ENCODE results near the gene EFEMP2. TPM values are rescaled to one million over a fixed set of nuclear protein-coding genes. Genes with fewer than 3 reads are reported as not detected.

EFEMP2 gene
- 1 to 10 TPM; 3.9 to 4.0 TPM for total RNA-seq
- 0.23 TPM for polyA plus RNA-seq

DNA sequence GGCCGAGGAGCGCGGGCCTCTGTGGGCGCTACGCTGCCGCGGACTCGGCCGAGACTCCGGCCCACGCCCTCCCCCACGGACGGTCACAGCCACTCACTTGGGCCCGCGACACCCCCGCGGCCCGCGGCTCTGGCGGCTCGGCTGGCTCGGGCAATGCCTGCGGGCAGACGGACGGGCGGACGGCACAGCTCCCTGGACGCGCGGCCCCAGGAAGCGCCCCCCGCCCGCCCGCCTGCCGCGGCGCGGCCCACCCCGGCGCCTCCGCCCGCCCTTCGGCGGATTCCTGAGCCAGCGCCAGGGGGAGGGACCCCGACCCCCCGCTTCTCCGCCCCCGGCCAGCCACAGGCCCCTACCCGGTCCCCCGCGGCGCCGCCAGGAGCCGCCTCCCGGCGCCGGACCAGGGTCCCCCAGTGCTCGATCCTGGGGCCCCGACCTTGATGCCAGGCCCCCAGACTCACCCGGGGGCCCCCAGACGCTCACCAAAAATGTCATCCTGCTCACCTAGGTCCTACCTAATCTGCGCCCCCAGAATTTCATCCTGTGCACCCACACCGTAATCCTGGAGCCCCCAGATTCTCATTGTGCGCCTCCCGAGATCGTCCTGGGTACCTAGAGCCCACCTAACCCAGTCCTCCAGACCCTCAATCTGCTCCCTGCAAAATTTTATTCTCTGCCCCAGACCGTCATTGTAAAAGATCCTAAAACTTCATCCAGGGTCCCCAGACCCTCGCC is at the start of gene EFEMP2:
TSS of gene EFEMP2 (minus strand) at position 215 of the 732 bp plus-strand sequence. CDS start 446 bp downstream, outside the sequence.
- Histone ChIP-seq H3K4me1 (ENCODE audit: insufficient read depth, low read length) (peaks cover 24% of the 10 kb centered on the region), H3K4me3 (ENCODE audit: low read length) (peak within 1 kb of the TSS; percentile 82), H3K9me3 (ENCODE audit: low read length) (no peaks in the 10 kb centered on the region), H3K36me3 (ENCODE audit: insufficient read depth, low read length) (no peaks in the 10 kb centered on the region), H3K27me3 (ENCODE audit: insufficient read depth, low read length, poor library complexity, severe bottlenecking) (no peaks in the 10 kb centered on the region), H3K27ac (ENCODE audit: low read depth, low read length) (peak within 1 kb of the TSS; percentile 76)
- Mint-ChIP-seq H3K9me3 (no peaks in the 10 kb centered on the region), H3K4me1 (peaks cover 18 to 42% (median 27%) of the 10 kb centered on the region in 3 donors), H3K4me3 (peak within 1 kb of the TSS; percentile 81 to 93 (median 88)), H3K27ac (peak within 1 kb of the TSS; percentile 80 to 99 (median 94)), H3K36me3 (peaks cover 0 to under 1% (median 0%) of the 10 kb centered on the region in 3 donors), H3K27me3 (peaks cover 0 to 3% of the 10 kb centered on the region in 2 donors)
- ChIA-PET POLR2A (interaction anchor here (1.3 to 5.2 kb wide), 5 partner anchors 12 to 18 kb away, joined by 4 to 39 read pairs (median 8); partner anchors contain the start of genes CCDC85B, CFL1, FIBP and MUS81), CTCF (interaction anchor here (1.5 to 24.5 kb wide), 3 partner anchors 13 to 93 kb away, joined by 5 to 560 read pairs (median 87); partner anchors contain the start of genes AP5B1, CCDC85B, CFL1 and CTSW)
- DNase-seq = no peak

GRCh38 chr11:65921876-65922275 is 49.3 kb upstream of the EFEMP2 start:
- Histone ChIP-seq H3K9me3 (ENCODE audit: low read length) (no peaks in the 10 kb centered on the region), H3K27me3 (ENCODE audit: insufficient read depth, low read length, poor library complexity, severe bottlenecking) (no peaks in the 10 kb centered on the region), H3K36me3 (ENCODE audit: insufficient read depth, low read length) (peaks cover 16% of the 10 kb centered on the region), H3K4me3 (ENCODE audit: low read length) (no peak overlapping the region), H3K27ac (ENCODE audit: low read depth, low read length) (no peak overlapping the region), H3K4me1 (ENCODE audit: insufficient read depth, low read length) (peaks cover 28% of the 10 kb centered on the region)
- H3K9me3 Mint-ChIP-seq = no peaks in the 10 kb centered on the region
- H3K4me1 Mint-ChIP-seq = peaks cover 19 to 45% (median 21%) of the 10 kb centered on the region in 3 donors
- POLR2A ChIA-PET = interaction anchor here (0.7 to 1.3 kb wide), 2 partner anchors 32 to 161 kb away, joined by 3 to 4 read pairs; partner anchors contain the start of gene CCDC85B
- peaks cover 4 to 46% (median 6%) of the 10 kb centered on the region in 3 donors for H3K36me3 Mint-ChIP-seq
- DNase-seq = no peak
- peak overlapping the region in 4 of 8 donors; percentile 50 to 76 (median 74) for H3K27ac Mint-ChIP-seq
- CTCF ChIA-PET = interaction anchor here (2.9 to 3.4 kb wide), 3 partner anchors 31 to 37 kb away, joined by 11 to 17 read pairs (median 13); partner anchors contain the start of genes CCDC85B and FIBP
- H3K27me3 Mint-ChIP-seq = no peaks in the 10 kb centered on the region
- H3K4me3 Mint-ChIP-seq = peak overlapping the region in 5 of 7 donors; percentile 35 to 71 (median 52)

GRCh38 chr11:65921033-65921555 is 48.5 kb upstream of the EFEMP2 start:
- peak overlapping the region in 5 of 7 donors; percentile 72 to 94 (median 92) for H3K4me3 Mint-ChIP-seq
- H3K9me3 Mint-ChIP-seq = no peaks in the 10 kb centered on the region
- DNase-seq = no peak
- Histone ChIP-seq H3K27ac (ENCODE audit: low read depth, low read length) (no peak overlapping the region), H3K9me3 (ENCODE audit: low read length) (no peaks in the 10 kb centered on the region), H3K36me3 (ENCODE audit: insufficient read depth, low read length) (peaks cover 16% of the 10 kb centered on the region), H3K4me3 (ENCODE audit: low read length) (no peak overlapping the region), H3K4me1 (ENCODE audit: insufficient read depth, low read length) (peaks cover 35% of the 10 kb centered on the region), H3K27me3 (ENCODE audit: insufficient read depth, low read length, poor library complexity, severe bottlenecking) (no peaks in the 10 kb centered on the region)
- CTCF ChIA-PET = interaction anchor here (1.0 to 3.4 kb wide), 3 partner anchors 31 to 36 kb away, joined by 3 to 17 read pairs (median 11); partner anchors contain the start of genes CCDC85B and FIBP
- peak overlapping the region in 2 of 8 donors; percentile 54 to 55 for H3K27ac Mint-ChIP-seq
- H3K4me1 Mint-ChIP-seq = peaks cover 24 to 52% (median 28%) of the 10 kb centered on the region in 3 donors
- peaks cover 0 to 1% of the 10 kb centered on the region in 2 donors for H3K27me3 Mint-ChIP-seq
- POLR2A ChIA-PET = interaction anchor here (0.7 to 1.3 kb wide), 4 partner anchors 31 to 161 kb away, joined by 3 to 4 read pairs (median 3); partner anchors contain the start of gene CCDC85B
- H3K36me3 Mint-ChIP-seq = peaks cover 4 to 49% (median 6%) of the 10 kb centered on the region in 3 donors

DNA sequence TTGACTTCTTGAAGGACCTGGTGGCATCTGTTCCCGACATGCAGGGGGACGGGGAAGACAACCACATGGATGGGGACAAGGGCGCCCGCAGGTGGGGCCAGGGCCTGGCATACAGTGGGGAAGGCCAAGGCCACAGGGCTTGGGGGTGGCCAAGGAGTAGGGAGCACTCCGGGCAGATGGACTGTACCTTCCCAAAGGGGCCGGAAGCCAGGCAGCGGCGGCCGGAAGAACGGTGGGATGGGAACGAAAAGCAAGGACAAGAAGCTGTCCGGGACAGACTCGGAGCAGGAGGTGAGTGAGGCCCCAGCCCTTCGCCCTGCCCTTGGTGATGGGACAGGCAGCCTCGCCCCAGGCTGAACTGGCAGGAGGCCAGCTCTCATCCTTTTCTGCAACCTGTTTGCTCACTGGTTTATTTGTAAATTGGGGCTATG is 47.8 kb upstream of the EFEMP2 start:
- Mint-ChIP-seq H3K9me3 (no peaks in the 10 kb centered on the region), H3K4me1 (peaks cover 21 to 53% (median 28%) of the 10 kb centered on the region in 3 donors), H3K4me3 (peak overlapping the region; percentile 87 to 98 (median 93)), H3K27ac (peak overlapping the region in 7 of 8 donors; percentile 85 to 98 (median 90)), H3K36me3 (peaks cover 4 to 45% (median 6%) of the 10 kb centered on the region in 3 donors), H3K27me3 (peaks cover 0 to 1% of the 10 kb centered on the region in 2 donors)
- ChIA-PET CTCF (interaction anchor here (1.0 to 3.4 kb wide), 4 partner anchors 30 to 35 kb away, joined by 3 to 17 read pairs (median 8); partner anchors contain the start of genes CCDC85B and FIBP), POLR2A (interaction anchor here (0.7 to 1.2 kb wide), 4 partner anchors 8 to 46 kb away, joined by 3 to 7 read pairs (median 3); partner anchors contain the start of genes CCDC85B and FIBP)
- Histone ChIP-seq H3K27ac (ENCODE audit: low read depth, low read length) (peak overlapping the region; percentile 73), H3K27me3 (ENCODE audit: insufficient read depth, low read length, poor library complexity, severe bottlenecking) (no peaks in the 10 kb centered on the region), H3K36me3 (ENCODE audit: insufficient read depth, low read length) (peaks cover 16% of the 10 kb centered on the region), H3K4me1 (ENCODE audit: insufficient read depth, low read length) (peaks cover 38% of the 10 kb centered on the region), H3K9me3 (ENCODE audit: low read length) (no peaks in the 10 kb centered on the region), H3K4me3 (ENCODE audit: low read length) (peak overlapping the region; percentile 84)
- no peak for DNase-seq

DNA sequence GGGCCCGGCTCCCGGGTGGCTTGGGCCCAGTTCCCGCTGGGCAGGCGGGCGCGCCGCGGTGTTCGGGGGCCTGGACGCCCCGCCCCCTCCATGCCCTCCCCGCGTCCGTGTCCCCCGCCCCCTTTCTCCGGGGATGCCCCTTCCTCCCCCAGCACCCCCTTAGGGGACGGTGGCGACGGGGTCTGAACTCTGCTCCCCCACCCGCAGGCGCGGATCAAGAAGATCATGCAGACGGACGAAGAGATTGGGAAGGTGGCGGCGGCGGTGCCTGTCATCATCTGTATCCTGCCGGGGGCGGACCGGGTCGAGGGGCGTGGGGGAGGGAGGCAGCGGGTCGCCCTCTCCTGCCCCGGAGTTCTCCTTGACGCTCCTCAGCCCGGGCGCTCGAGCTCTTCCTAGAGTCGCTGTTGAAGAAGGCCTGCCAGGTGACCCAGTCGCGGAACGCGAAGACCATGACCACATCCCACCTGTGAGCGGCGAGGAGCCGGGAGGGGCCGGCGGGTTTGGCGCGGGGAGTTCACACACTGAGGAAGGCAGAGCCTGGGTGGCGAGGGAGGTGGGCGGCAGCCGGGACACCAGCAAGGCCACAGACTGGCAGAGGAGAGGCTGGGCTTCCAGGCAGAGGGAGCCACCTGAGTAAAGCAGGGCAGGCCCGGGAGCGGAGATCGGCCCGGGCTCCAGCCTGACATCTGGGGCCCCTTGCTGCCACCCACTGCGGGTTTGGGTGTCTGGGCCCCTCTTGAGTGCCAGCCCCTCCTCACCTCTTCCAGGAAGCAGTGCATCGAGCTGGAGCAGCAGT is 47.2 kb upstream of the EFEMP2 start:
- Histone ChIP-seq H3K27me3 (ENCODE audit: insufficient read depth, low read length, poor library complexity, severe bottlenecking) (no peaks in the 10 kb centered on the region), H3K9me3 (ENCODE audit: low read length) (no peaks in the 10 kb centered on the region), H3K4me3 (ENCODE audit: low read length) (peak overlapping the region; percentile 84), H3K36me3 (ENCODE audit: insufficient read depth, low read length) (peaks cover 16% of the 10 kb centered on the region), H3K4me1 (ENCODE audit: insufficient read depth, low read length) (peaks cover 38% of the 10 kb centered on the region), H3K27ac (ENCODE audit: low read depth, low read length) (peak overlapping the region; percentile 73)
- peak in 3 of 5 donors; percentile 57 to 81 (median 66) for DNase-seq
- Mint-ChIP-seq H3K27me3 (peaks cover 0 to 1% of the 10 kb centered on the region in 2 donors), H3K36me3 (peaks cover 4 to 49% (median 6%) of the 10 kb centered on the region in 3 donors), H3K4me3 (peak overlapping the region; percentile 87 to 98 (median 93)), H3K9me3 (no peaks in the 10 kb centered on the region), H3K4me1 (peaks cover 27 to 60% (median 32%) of the 10 kb centered on the region in 3 donors), H3K27ac (peak overlapping the region; percentile 80 to 98 (median 89))
- ChIA-PET POLR2A (interaction anchor here (0.9 to 1.2 kb wide), 3 partner anchors 8 to 31 kb away, joined by 3 to 7 read pairs (median 3); partner anchors contain the start of genes CCDC85B and FIBP), CTCF (interaction anchor here (1.0 to 3.4 kb wide), 3 partner anchors 29 to 35 kb away, joined by 4 to 17 read pairs (median 11); partner anchors contain the start of genes CCDC85B and FIBP)

DNA sequence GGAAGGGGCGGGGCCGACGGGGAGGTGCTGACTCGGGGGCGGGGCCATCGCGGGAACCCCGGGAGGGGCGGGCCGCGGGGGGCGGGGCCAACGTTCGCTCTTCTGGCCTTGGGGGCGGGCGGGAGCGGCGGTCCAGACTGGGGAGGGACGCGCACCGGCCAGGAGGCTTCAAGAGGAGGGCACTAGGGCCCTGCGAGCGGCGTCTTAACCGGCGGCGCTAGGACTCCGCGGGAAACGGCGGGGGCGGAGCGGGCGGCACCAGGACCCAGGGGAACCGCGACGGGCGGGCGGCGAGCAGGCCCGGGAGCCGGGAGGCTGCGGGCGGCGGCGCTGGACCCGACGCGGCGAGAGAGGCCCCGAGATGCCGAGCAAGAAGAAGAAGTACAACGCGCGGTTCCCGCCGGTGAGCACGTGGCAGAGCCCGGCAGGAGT is 46.6 kb upstream of the EFEMP2 start, which contains the start of gene DRAP1:
TSS of gene DRAP1 (plus strand) at position 286 of the 432 bp plus-strand sequence. CDS start at position 362, 76 bp downstream.
- Mint-ChIP-seq H3K4me1 (peaks cover 27 to 63% (median 36%) of the 10 kb centered on the region in 3 donors), H3K4me3 (peak within 1 kb of the TSS; percentile 88 to 98 (median 93)), H3K36me3 (peaks cover 4 to 47% (median 6%) of the 10 kb centered on the region in 3 donors), H3K9me3 (no peaks in the 10 kb centered on the region), H3K27ac (peak within 1 kb of the TSS; percentile 86 to 98 (median 91)), H3K27me3 (peaks cover 0 to 3% of the 10 kb centered on the region in 2 donors)
- ChIA-PET POLR2A (interaction anchor here (0.6 to 2.3 kb wide), 6 partner anchors 9 to 31 kb away, joined by 3 to 30 read pairs (median 5); partner anchors contain the start of genes CCDC85B, FIBP and FOSL1), CTCF (interaction anchor here (1.0 to 2.5 kb wide), 4 partner anchors 11 to 32 kb away, joined by 3 to 33 read pairs (median 4); partner anchors contain the start of genes CCDC85B and FIBP)
- peak; percentile 96 to 100 (median 98) for DNase-seq
- Histone ChIP-seq H3K4me3 (ENCODE audit: low read length) (peak within 1 kb of the TSS; percentile 96), H3K9me3 (ENCODE audit: low read length) (no peaks in the 10 kb centered on the region), H3K27me3 (ENCODE audit: insufficient read depth, low read length, poor library complexity, severe bottlenecking) (no peaks in the 10 kb centered on the region), H3K4me1 (ENCODE audit: insufficient read depth, low read length) (peaks cover 38% of the 10 kb centered on the region), H3K27ac (ENCODE audit: low read depth, low read length) (peak within 1 kb of the TSS; percentile 82), H3K36me3 (ENCODE audit: insufficient read depth, low read length) (peaks cover 16% of the 10 kb centered on the region)

All from CD8-positive, alpha-beta memory T cell (primary cell).